Fibroblast of gingiva (primary cell): ENCODE measurements around the gene GFOD1.
"Not testable (repeated sequence)": the region's sequence is repeated elsewhere in the genome, so short reads cannot be mapped to it uniquely, and the experiment has no call there.

ENCODE experiments used
- DNase-seq: peaks from one replicate; pipeline ENCODE4 v3.0.0-alpha.2; 2011; ENCODE audit warnings: low read depth

GFOD1 gene

DNA sequence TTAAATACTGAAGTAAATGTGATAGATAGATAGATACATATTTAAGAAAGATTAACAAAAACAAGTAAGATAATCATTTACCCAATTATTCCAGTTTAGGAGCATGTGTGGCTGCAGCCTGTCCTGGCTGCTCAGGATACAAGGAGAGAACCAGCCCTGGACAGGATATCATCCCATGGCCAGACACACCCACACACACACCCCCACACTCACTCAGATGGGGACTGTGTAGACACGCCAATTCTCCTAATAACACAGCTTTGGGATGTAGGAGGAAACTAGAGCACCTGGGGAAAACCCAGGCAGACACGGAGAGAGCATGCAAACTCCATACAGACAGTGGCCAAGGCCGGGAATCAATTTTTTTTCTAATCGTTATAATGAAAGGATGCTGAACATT, 45.6 kb downstream of the GFOD1 start:
- no peak for DNase-seq

DNA sequence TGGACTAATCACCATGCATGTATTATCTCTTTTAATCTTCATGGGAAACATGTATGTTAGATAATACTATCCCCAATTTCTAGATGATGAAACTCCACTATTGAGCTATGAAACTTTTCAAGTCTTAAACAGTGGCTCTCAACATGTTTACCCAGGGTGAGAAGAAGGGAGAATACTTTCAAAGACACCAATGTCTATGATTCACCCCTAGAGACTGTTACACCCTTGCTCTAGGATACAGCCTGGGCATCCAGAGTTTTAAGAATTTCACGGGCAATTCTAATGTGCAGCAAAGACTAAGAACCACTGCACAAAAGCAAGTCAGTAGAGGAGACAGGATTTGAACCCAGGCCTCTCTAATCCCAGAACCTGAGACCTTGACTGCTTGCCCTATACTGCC, 47.8 kb downstream of the GFOD1 start:
- no peak for DNase-seq

DNA sequence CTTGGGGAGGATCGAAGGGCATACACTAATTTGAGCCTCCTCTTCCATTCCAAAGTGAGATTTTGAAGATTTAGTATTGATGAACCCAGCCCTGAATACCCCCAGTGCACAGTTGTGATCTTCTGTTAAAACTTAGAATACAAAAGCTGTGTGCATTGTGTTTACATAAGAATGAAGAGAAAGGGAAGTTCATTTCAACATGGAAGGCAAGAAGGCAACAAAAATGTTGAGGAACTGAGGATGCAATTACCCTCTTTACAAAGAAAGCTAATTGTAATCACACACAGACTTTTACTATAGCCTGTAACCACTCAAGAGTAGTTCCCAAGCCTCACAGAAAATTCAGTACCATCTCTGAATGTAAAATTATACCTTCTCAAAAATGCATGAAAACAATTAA, 49.3 kb downstream of the GFOD1 start:
- DNase-seq, result no peak

DNA sequence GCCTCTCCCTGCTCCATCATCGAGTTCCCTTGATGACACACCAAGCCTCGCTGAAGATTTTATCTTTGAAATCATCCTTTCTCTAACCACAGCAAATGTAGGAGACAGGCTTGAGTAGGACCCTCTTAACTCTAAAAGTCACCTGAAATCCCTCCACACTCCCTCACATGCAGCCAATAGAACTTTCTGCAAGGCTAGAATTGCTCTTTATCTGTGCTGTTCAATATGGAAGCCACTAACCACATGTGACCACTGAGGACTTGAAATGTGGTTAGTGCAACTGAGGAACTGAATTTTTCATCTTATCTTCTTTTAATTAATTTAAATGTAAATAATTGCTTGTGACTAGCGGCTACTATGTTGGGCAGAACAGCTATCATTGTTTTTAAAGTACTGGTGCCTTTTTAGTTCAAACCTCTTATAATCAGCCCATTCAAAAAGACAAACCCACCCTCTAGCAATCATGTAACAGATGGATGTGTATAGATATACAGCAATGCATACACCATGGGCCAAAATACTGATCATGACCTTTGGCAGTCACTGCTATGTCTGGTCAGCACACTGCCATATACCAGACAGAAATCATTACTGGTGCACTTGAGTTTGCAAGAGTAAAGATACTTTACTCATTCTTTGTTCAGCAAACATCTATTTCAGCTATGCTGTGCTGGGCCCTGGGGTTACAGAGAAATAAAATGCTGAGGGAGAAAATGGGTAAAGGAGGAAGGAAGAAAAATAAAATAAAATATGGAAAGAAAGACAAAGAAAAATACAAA, 50.0 kb downstream of the GFOD1 start:
- DNase-seq, result no peak

DNA sequence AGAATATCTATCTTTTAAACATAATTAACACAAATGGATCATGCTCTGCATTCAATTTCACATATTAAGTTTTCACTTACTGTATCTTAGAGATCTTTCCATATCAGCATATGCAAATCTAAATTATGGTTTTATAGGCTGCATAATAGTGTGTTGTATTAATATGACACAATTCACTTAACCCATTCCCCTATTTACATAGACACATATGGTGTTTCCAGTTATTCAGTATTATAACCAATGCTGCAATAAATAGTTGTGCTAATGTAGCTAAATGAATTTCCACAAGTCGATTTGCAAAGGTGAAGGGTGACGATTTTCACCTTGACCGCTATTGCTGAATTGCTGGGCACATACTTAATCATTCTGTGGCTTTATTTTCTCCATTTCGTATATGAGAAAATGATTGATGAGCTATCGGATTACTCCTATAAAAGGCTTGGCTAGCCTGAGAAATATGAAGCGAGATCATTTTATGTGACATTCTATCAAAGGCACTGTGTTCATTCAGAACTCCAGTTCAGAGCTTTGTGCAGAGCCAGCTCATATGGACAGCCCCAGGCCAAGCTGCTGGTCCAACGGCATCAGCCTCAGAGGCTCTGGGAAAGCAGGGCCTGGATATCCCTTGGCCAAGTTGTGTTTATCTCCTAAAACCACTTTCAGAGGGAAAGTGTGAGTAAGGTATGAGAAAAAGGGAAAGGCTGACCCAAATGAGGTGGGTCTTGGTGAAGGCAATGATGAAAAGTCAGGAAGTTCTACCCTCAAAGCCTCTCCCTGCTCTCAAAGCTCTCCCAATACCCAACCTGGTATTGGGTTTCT, 50.8 kb downstream of the GFOD1 start:
- DNase-seq, result no peak

DNA sequence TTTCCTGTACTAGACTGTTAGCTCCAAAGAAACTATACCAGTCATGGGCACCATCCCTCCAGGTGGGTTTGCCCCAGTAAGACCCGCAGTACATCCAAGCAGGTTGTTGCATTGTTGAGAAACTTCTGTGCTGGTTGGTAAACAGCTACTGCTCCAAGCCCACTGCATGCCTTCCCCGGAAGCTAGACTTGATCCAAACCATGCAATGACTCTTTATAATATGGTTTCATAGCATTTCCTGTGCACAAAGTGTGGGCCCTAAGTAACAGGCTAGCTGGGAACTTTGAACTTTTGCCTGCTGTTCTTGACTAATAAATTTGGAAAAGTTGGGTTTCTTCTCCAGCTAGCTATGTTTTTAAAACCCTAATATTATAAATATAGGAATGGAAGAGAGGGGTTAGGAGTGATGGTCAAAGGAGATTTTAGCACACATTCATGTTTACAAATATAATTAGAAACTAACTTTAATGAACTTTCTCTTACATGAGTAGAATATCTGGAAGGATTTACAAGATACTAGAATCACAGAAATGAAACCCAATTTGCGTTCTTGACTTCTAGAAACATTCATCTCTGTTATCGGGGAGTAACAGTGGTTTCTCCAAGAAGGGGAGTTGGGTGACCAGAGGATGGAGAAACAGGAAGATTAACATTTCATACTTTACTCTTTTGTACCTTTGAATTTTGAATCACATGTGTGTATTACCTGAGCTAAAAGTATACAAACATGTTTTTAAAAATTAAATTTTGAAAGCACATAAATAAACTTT, 51.7 kb downstream of the GFOD1 start:
- DNase-seq, result no peak

DNA sequence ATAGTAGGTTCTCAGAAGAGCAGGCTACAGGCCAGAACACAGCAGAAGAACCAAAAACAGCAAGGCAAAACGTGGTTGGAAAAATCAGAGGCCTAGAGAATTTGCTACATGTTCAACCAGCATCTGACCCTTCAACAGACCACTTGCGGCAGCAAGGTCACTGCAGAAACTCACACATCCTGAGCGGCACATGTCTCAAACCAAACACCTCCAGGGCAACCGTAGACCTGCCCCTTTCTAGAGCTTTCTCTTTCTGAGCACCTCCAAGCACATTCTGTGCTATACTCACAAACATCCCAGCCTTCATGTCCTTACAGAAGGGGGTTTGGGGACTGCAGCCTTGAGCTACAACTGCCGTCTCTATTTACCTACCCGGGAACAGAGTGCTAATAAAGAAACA, 52.6 kb downstream of the GFOD1 start:
- DNase-seq, result no peak

DNA sequence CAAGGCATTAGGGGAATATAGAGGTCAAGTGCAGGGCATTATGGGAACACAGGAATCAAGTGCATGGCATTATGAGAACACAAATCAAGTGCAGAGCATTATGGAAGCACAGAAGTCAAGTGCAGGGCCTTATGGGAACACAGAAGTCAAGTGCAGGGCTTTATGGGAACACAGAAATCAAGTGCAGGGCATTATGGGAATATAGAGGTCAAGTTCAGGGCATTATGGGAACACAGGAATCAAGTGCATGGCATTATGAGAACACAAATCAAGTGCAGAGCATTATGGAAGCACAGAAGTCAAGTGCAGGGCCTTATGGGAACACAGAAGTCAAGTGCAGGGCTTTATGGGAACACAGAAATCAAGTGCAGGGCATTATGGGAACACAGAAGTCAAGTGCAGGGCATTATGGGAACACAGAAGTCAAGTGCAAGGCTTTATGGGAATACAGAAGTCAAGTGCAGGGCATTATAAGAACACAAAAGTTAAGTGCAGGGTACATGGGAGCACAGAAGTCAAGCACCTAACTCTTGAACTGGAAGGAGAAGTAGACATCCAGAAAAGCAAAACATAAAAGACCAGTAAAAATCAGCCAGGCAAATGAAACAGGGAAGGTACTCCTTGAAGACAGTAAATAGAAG, 53.1 kb downstream of the GFOD1 start:
- not testable (repeated sequence) for DNase-seq

DNA sequence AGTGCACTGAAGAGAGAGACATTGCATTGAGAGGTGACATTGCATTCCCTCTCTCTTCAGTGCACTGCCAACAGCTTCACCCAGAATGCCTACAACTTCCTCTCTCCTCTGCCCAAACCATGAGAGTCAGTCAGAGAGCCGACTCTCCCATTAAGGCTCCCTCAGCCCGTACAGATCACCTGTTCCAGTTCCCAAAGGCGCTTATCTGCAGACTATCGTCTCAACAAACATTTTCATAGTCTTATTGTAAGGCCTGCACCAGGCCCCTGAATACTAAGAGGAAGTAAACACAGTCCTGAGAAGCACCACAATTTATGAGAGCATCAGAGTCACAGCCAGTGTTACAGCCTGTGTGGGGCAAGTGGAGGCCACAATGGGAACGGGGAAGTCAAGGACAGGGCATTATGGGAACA, 53.7 kb downstream of the GFOD1 start:
- DNase-seq, result no peak

DNA sequence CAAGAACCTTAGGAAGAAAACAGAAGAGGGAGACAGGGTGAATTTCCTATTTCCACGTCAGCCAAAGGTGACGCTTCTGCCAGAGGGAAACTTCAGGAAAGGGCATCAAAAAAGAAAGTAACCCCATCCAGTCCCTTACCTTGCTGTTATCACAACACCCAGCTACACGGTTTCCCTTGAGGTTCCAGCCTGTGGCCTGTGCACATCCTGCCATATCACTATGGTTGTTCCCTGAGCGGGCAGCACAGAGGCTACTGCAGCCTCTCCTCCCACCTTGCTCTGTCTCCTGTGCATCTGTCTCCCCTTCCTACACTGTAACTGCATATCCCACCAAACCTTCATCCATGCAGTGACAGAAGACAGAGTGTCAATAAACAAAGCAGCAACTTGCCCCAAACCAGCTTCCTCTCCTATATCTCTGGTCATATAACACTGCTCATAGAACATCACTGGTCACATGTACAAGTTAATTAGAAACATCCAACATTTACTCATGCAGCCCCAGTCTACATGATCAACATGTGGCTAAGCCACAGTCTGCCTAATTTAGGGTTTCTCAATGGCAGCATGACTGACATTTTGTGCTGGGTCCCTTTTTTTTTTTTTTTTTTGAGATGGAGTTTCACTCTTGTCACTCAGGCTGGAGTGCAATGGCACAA, 54.7 kb downstream of the GFOD1 start:
- DNase-seq, result peak; percentile 48

DNA sequence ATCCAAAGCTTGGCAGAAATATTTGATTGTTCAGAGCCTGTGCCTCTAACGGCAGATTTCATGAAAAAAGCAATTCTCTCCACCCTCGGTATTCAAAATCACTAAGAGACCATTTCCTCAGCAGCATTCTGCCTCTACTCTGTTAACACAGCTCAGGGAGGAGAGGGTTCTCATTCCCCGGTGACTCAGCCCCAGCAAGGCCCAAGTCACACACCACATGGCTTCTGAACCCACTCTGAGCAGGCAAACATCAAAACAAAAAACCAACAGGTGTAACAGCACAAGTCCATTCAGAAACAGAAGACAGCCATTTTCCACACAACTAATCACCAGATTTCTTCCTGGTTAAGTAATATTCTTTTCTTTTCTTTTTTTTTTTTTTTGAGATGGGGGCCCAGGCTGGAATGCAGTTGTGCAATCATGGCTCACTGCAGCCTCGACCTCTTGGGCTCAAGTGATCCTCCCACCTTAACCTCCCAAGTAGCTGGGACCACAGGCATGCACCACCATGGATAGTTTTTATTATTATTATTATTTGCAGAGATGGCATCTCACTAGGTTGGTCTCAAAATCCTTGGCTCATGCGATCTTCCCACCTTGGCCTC, 55.4 kb downstream of the GFOD1 start:
- no peak for DNase-seq

DNA sequence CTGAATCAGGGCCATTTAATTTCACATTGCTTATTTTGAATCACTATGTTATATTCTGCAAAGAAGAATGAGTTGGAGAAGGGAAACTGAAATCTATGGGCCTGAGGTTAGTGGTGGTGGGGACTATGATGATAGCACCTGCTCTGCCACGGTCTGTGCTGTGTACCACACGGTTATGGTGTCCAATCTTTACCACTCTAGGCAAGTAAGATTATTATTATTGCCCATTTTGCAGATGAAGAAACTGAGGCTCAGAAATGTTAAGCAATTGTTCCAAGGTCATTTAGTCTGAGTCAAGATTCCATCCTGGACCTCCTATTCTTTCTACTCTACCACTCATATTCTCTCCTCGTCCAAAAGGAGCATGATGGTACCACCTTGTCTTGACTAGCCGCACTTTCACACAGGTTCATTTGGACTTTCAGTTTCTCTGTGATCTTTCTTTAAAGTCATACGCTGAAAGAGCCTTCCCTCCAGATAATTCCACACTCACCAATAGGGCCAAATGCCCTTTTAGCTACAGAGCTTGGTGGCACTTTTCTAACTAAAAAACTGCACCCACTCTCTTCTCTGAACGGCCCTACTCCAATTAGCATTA, 56.2 kb downstream of the GFOD1 start:
- no peak for DNase-seq

DNA sequence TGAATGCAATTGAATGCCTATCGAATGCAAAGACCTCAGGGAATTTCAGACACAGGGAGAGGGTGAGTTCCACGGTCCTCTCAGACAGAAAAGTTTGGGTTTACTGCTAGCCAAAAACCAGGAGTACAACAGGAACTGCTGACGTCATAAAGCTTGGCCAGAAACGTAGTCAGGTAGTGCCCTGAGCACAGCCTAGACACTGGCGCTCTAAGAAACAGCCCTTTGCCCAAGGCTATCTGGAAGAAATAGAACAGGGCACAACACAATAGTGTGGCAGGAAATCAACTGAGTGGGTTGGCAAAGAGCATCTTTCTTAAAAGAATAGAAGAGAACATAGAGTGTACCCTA, 58.0 kb downstream of the GFOD1 start:
- DNase-seq, result no peak

DNA sequence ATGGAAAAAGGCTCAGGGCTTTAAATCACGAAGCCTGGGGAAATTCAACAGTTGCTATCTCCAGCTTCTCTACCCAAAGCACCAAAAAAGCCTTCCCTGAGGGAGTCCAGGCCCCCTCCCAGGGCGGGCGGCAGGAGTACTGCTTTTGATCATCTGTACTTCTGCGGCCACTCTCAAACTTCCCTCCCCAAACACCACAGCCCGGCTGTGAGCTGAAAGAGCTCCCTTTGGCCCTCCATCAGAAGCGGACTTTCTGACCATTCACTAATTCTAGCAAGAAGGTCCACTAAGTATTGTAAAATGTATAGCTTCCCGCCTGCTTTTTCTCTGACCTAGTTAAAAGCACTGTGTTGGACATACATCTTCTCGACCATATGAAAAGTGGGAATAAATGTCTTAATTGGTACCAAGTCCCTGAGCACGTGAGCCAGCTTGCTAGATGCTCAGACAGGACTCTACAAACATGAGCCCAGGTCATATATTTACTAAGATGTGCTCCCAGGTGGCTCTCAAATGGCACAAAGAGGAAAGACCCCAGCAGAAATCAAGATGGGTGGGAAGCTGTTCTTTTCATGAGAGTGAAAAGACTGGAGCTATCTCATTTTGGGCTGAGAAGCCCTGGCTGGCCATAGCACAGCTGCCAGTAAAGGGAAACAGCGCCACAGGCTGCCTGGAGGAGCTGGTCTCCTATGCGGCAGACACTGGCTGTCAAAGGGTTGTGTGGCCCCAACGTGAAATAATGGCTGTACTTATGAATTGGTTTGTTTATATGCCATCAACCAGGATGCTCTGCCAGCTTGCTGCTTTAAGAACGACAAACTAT, 58.6 kb downstream of the GFOD1 start:
- DNase-seq, result no peak

DNA sequence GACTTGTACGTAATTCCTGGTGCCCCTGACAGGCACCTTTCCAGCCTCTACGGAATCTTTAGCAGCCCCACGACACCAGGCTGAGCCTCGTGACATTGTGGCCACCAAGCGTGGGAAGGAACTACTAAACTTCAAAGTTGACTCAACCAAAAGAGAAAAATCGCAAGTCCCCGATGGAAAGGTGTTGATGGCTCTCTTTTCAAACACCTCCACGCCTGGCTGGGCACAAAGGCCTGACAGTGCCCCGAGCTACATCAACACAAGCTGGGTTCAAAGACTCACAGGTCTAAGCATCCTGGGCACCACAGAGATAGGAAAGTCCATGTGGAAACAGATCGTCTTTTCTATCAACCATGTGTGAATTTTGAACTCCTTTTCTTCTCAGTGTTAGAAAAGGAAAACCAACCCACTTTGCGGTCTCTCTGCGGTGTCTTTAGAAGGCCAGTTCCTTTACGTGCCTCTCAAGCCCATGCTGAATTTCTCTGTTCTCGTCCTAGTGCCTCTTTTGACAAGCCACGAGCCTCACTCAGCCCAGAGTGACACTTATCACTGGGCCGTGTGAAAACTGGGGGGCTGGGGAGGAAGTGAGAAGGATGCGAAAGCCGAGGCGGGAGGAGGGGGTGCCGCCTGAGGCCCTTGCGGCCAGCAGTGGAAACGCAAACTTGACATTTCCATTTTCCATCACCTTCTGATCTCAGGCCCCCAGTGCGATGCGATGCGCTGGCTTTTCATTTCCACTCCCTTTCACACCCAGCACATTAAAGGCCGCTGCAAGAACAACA, 59.4 kb downstream of the GFOD1 start:
- DNase-seq, result no peak

DNA sequence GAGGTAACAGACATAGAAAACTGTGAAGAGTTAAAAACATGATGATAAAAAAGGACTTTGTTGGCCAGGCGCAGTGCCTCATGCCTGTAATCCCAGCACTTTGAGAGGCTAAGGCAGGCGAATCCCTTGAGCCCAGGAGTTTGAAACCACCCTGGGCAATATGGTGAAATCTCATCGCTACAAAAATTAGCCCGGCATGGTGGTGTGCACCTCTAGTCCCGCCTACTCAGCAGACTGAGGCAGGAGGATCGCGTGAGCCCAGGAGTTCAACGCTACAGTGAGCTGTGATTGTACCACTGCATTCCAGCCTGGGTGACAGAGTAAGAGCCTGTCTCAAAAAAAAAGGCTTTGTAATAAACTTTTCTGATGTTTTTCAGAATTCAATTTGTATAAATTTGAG, 60.1 kb downstream of the GFOD1 start:
- no peak for DNase-seq

DNA sequence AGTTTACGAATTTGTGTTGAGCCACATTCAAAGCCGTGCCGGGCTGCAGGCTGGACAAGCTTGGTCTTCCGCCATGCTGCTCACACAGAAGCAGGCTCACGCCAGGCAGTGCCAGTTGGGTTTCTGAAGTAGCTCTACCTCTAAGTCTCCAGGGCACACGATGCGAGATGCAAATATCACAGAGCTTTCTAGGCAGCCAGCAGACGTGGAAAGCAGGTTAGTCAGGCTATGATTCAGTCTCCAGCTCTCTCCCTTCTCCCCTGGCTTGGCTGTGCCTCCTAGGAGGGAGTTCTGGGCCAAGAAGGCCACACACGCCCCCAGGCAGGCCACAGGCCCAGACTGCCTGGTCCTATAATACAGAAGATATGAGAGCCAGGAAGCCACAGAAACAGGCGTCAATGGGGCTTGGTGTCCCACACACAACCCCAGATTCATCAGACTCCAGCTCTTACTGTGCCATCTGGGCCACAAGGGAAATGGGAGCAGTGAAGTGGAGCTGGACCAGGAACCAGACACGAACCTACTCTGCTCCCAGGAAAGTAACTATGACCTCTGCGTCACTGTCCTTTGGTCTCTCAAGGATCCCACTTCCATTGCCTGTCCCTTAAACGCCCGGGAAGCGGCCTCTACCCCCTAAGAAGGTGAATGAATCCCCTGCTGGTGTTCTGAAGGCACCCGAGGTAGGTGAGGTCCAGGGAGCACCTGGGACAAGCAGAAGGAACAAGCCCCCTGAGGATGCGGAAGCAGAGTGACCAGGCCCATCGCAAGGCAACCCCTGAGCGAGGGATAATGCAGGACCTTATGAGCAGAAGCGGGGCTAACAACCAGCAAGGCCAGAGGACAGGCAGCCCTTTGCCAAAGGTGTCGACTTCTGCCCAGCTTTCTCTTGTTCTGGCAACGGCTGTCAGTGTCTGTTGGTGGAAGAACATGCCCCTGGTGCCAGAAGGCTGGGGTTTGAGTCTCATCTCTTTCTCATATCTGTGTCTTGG, 61.2 kb downstream of the GFOD1 start:
- DNase-seq, result no peak

DNA sequence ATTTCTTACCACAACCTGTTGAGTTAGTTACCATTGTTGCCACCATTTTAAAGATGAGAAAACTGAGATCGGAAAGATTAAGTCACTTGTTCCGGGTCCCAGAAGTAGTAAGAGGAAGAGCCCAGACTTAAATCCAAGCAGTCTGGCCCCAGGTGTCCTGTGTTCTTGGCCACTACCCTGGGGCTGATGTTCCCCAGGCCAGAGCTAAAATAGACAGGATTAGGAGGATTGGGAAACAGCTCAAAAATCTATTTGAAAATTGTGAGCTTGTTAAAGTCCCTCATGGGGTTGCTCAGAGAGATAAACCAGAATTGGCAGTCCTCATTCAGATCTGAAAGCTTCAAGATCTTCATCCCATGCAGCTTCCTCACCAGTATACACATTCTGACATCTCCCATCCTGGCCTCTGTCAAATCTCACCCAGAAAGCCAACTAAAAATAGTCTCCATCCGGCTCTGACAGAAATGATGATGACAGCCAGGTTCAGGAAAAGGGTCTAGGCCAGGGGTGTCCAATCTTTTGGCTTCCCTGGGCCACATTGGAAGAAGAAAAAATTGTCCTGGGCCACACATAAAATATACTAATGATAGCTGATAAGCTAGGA, 62.0 kb downstream of the GFOD1 start:
- no peak for DNase-seq
